ENCODE data around the gene CEMIP2.

- TF ChIP-seq, protein P1, sequence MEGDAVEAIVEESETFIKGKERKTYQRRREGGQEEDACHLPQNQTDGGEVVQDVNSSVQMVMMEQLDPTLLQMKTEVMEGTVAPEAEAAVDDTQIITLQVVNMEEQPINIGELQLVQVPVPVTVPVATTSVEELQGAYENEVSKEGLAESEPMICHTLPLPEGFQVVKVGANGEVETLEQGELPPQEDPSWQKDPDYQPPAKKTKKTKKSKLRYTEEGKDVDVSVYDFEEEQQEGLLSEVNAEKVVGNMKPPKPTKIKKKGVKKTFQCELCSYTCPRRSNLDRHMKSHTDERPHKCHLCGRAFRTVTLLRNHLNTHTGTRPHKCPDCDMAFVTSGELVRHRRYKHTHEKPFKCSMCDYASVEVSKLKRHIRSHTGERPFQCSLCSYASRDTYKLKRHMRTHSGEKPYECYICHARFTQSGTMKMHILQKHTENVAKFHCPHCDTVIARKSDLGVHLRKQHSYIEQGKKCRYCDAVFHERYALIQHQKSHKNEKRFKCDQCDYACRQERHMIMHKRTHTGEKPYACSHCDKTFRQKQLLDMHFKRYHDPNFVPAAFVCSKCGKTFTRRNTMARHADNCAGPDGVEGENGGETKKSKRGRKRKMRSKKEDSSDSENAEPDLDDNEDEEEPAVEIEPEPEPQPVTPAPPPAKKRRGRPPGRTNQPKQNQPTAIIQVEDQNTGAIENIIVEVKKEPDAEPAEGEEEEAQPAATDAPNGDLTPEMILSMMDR (IDR thresholded peaks at IDR 0.05) = no peak
- TF ChIP-seq POLR2A (IDR thresholded peaks at IDR 0.05) = no peak
Measured at GRCh38 chr9:71656496-71656895, 111.8 kb downstream of the CEMIP2 start.

Data from sigmoid colon (tissue), 3 donors.